GM18868 (cell line): Measurements from ENCODE around the gene CARS1.

Experiments used
- ATAC-seq: cut with Tn5 transposase; IDR thresholded peaks from one replicate; pipeline ENCODE4 v1.9.1; 2021; ENCODE audit warnings: mild to moderate bottlenecking, moderate library complexity; ENCODE audit not compliant: unreplicated experiment

Gene CARS1

GRCh38 chr11:2963112-2963754, 94.0 kb downstream of the CARS1 start:
- ATAC-seq: no peak

GRCh38 chr11:2961080-2961479, 96.1 kb downstream of the CARS1 start:
- ATAC-seq: no peak

GRCh38 chr11:2960139-2960538, 97.1 kb downstream of the CARS1 start:
- ATAC-seq: no peak

- ATAC-seq: no peak
Measured at GRCh38 chr11:2958251-2958650, 99.0 kb downstream of the CARS1 start.

GRCh38 chr11:2955906-2956476, 101.2 kb downstream of the CARS1 start:
- no peak for ATAC-seq

GRCh38 chr11:2954263-2954662, 103.0 kb downstream of the CARS1 start:
- ATAC-seq: no peak

GRCh38 chr11:2952290-2952689, 104.9 kb downstream of the CARS1 start:
- ATAC-seq: no peak

GRCh38 chr11:2951231-2952110, 105.8 kb downstream of the CARS1 start:
- ATAC-seq: no peak
